HCT116 (cell line): ENCODE results near the gene TMEM94. TPM values are rescaled to one million over a fixed set of nuclear protein-coding genes. Genes with fewer than 3 reads are reported as not detected.

Experiments used
- ATAC-seq: fragments of 200-7000 bp; cut with Tn5 transposase; 2 replicates; pipeline ENCODE4 v1.9.1; 2020; ENCODE audit warnings: mild to moderate bottlenecking, moderate library complexity
- BruUV-seq: library from RNA; stranded (reverse); fragments of 400-500 nt; replicated peaks from 2 replicates; lab custom pipeline; 2021; lab: Mats Ljungman, UMichigan
- CTCF ChIA-PET: fragments of 300-600 bp; sonication (Branson Sonifier 250); formaldehyde crosslinking; loops from one replicate; lab custom pipeline; 2021; ENCODE audit warnings: antibody characterized with exemption; lab: Charles Lee
- POLR2A ChIA-PET: fragments of 300-600, 350-600 bp; sonication (Branson Sonifier 250); formaldehyde crosslinking; loops from one replicate; lab custom pipeline; 2021; ENCODE audit warnings: antibody characterized with exemption; lab: Charles Lee
- RAD21 ChIA-PET, 2 experiments: fragments of 300-600 bp; sonication (Branson Sonifier 250); formaldehyde crosslinking; loops; one replicate each; lab custom pipeline; 2023; ENCODE audit warnings: low total read pairs in 2 of 2; ENCODE audit not compliant: uncharacterized antibody in 2 of 2, unreplicated experiment in 2 of 2, low non-redundant PET in 1 of 2; lab: Charles Lee
- DNase-seq: peaks from one replicate; pipeline ENCODE4 v3.0.0-alpha.2; 2010; ENCODE audit warnings: low read depth, low spot score
- H2AFZ ChIP-seq: fragments of 200-600 bp; shearing (Covaris generic), sonication (generic); 2 replicates; pipeline ENCODE4 v1.6.1; 2017; ENCODE audit warnings: low read depth, mixed run types, mixed read lengths, antibody characterized with exemption, low read length; ENCODE audit not compliant: poor library complexity, severe bottlenecking
- H3K27ac ChIP-seq: 2 replicates; pipeline ENCODE4 v1.5.1; 2012; ENCODE audit warnings: low read depth, low read length
- H3K27me3 ChIP-seq: fragments of 200-600 bp; sonication (generic); 2 replicates; pipeline ENCODE4 v1.6.1; 2016; ENCODE audit warnings: mixed run types, low read length, mixed read lengths; ENCODE audit not compliant: insufficient read depth
- H3K36me3 ChIP-seq, 2 experiments: fragments of 200-500 bp in 1 of 2; fragments of 200-600 bp in 1 of 2; sonication (Bioruptor generic) in 1 of 2; sonication (generic) in 1 of 2; 2 replicates each; pipeline versions ENCODE4 v1.5.1 to v1.6.1; 2014 to 2016; ENCODE audit warnings: low read length in 2 of 2, inconsistent platforms in 1 of 2, mixed read lengths in 1 of 2, mixed run types in 1 of 2; ENCODE audit not compliant: insufficient read depth in 2 of 2, control insufficient read depth in 1 of 2
- H3K4me1 ChIP-seq, 2 experiments: fragments of 200-600 bp in 1 of 2; sonication (generic) in 1 of 2; 2 replicates each; pipeline versions ENCODE4 v1.5.1 to v1.6.1; 2012 to 2017; ENCODE audit warnings: low read length in 2 of 2, inconsistent platforms in 1 of 2, mild to moderate bottlenecking in 1 of 2, mixed read lengths in 1 of 2, mixed run types in 1 of 2, moderate library complexity in 1 of 2; ENCODE audit not compliant: insufficient read depth in 2 of 2, control insufficient read depth in 1 of 2
- H3K4me2 ChIP-seq: fragments of 200-600 bp; sonication (generic); 2 replicates; pipeline ENCODE4 v1.6.1; 2017; ENCODE audit warnings: mixed run types, low read length, mixed read lengths
- H3K4me3 ChIP-seq, 2 experiments: fragments of 200-600 bp in 1 of 2; sonication (generic) in 1 of 2; replicated peaks in 1 of 2; 2 replicates each; pipeline ENCODE4 v1.5.1; 2011 to 2016; ENCODE audit warnings: low read length in 2 of 2, control low read depth in 1 of 2, low read depth in 1 of 2, mild to moderate bottlenecking in 1 of 2, mixed read lengths in 1 of 2, mixed run types in 1 of 2
- H3K79me2 ChIP-seq: fragments of 200-600 bp; sonication (generic); 2 replicates; pipeline ENCODE4 v1.6.1; 2017; ENCODE audit warnings: mild to moderate bottlenecking, mixed run types, low read length, moderate library complexity, mixed read lengths; ENCODE audit not compliant: insufficient read depth
- H3K9ac ChIP-seq: fragments of 200-600 bp; sonication (generic); 2 replicates; pipeline ENCODE4 v1.6.1; 2016; ENCODE audit warnings: low read length, mixed read lengths
- H3K9me2 ChIP-seq: fragments of 200-600 bp; sonication (generic), shearing (Covaris generic); 2 replicates; pipeline ENCODE4 v1.6.1; 2017; ENCODE audit warnings: mixed run types, mild to moderate bottlenecking, moderate library complexity; ENCODE audit not compliant: insufficient read depth
- H3K9me3 ChIP-seq, 2 experiments: fragments of 200-500 bp in 1 of 2; fragments of 200-600 bp in 1 of 2; sonication (Bioruptor generic) in 1 of 2; sonication (generic) in 1 of 2; 2 replicates each; pipeline ENCODE4 v1.6.1; 2014 to 2017; ENCODE audit warnings: low read length in 2 of 2, mixed read lengths in 2 of 2, inconsistent platforms in 1 of 2, low read depth in 1 of 2, mild to moderate bottlenecking in 1 of 2, mixed run types in 1 of 2, moderate library complexity in 1 of 2; ENCODE audit not compliant: control insufficient read depth in 1 of 2, insufficient read depth in 1 of 2
- H4K20me1 ChIP-seq: fragments of 200-600 bp; sonication (generic), shearing (Covaris generic); 2 replicates; pipeline ENCODE4 v1.6.1; 2017; ENCODE audit warnings: mixed run types, mild to moderate bottlenecking, moderate library complexity; ENCODE audit not compliant: insufficient read depth
- EZH2phosphoT487 ChIP-seq: fragments of 200-600 bp; IDR thresholded peaks from 2 replicates; pipeline ENCODE4 v1.6.1; 2018; ENCODE audit warnings: antibody characterized with exemption, borderline replicate concordance
- FOSL1 ChIP-seq: IDR thresholded peaks from 2 replicates; pipeline ENCODE4 v1.6.1; 2012; ENCODE audit warnings: low read depth
- POLR2A ChIP-seq: IDR thresholded peaks from 2 replicates; pipeline ENCODE4 v1.7.0; 2011; ENCODE audit warnings: borderline replicate concordance; ENCODE audit not compliant: insufficient read depth, insufficient read length; ENCODE audit errors: extremely low read depth
- SIN3A ChIP-seq: IDR thresholded peaks from 2 replicates; pipeline ENCODE4 v1.6.1; 2012; ENCODE audit warnings: low read depth
- SP1 ChIP-seq: IDR thresholded peaks from 2 replicates; pipeline ENCODE4 v1.6.1; 2012; ENCODE audit warnings: low read depth
- TCF7L2 ChIP-seq: IDR thresholded peaks from 2 replicates; pipeline ENCODE4 v1.7.0; 2011; ENCODE audit warnings: borderline replicate concordance, inconsistent platforms; ENCODE audit not compliant: insufficient read depth, insufficient read length; ENCODE audit errors: extremely low read depth
- ZNF274 ChIP-seq: fragments of 200-500 bp; sonication (Bioruptor generic); IDR thresholded peaks from 2 replicates; pipeline ENCODE4 v1.6.1; 2014; ENCODE audit warnings: mild to moderate bottlenecking, low read depth, low read length, inconsistent platforms
- intact Hi-C: fragments of 100-400 bp; cut with micrococcal nuclease; formaldehyde crosslinking; loops from 2 replicates; pipeline ENCODE4 v1.10.0; 2022
- total RNA-seq: library from RNA; stranded (reverse); gene quantifications from one replicate; pipeline ENCODE4 v1.2.1, GENCODE V29; 2021; ENCODE audit not compliant: unreplicated experiment
- TF ChIP-seq, protein P1 (sequence below), 3 experiments: fragments of 200-600 bp in 1 of 3; sonication (generic) in 1 of 3; IDR thresholded peaks in 2 of 3; conservative IDR thresholded peaks in 1 of 3; 2 replicates each; pipeline ENCODE4 v1.5.1; 2012 to 2017; ENCODE audit warnings: low read depth in 2 of 3, low read length in 2 of 3, antibody characterized with exemption in 1 of 3, borderline replicate concordance in 1 of 3, control low read depth in 1 of 3, mild to moderate bottlenecking in 1 of 3, mixed read lengths in 1 of 3, mixed run types in 1 of 3, moderate library complexity in 1 of 3; ENCODE audit not compliant: insufficient read depth in 1 of 3
- TF ChIP-seq, protein P2 (sequence below): IDR thresholded peaks from 2 replicates; pipeline ENCODE4 v1.6.1; 2012
- TF ChIP-seq, protein P3 (sequence below): IDR thresholded peaks from 2 replicates; pipeline ENCODE4 v1.6.1; 2011; ENCODE audit warnings: mild to moderate bottlenecking, low read length, moderate library complexity; ENCODE audit not compliant: insufficient replicate concordance; ENCODE audit errors: extremely low read depth

Gene TMEM94
- total RNA-seq, 1 experiment from 2014 or later: 75.4 TPM

DNA sequence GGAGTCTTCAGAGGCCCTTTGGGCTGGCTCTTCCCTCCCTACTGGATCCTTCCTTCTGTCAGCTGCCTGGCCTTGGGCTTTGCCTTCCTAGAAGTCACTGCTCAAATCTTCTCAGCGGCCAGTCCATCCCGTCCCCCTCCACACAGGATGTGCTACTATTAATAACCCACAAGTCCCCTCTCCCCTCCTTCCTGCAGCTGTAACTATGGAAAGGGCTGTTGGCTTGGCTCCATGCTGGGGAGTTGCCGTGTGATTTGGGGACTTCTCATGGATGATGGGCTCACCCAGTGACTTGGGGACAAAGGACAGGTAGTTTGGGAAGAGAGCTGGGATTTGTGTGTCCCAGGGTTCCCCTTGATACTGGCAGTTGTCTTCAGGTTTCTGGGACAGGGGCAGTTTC is 19.4 kb downstream of the TMEM94 start:
- Histone ChIP-seq H3K4me3 (no peak overlapping the region), H3K27me3 (no peaks in the 10 kb centered on the region), H2AFZ (no peak overlapping the region), H3K36me3 (no peaks in the 10 kb centered on the region), H3K9me3 (no peaks in the 10 kb centered on the region), H3K79me2 (no peaks in the 10 kb centered on the region), H3K9me2 (no peaks in the 10 kb centered on the region), H4K20me1 (no peaks in the 10 kb centered on the region), H3K9ac (no peak overlapping the region), H3K4me1 (no peaks in the 10 kb centered on the region), H3K27ac (no peak overlapping the region), H3K4me2 (no peak overlapping the region)
- intact Hi-C loops: no loop called here
- CTCF ChIA-PET: interaction anchor here (0.6 to 1.4 kb wide), 2 partner anchors 27 to 49 kb away, joined by 3 to 4 read pairs; no protein-coding TSS in a partner anchor
- no TSS peak for BruUV-seq
- POLR2A ChIA-PET: no interaction called here
- no peak for TF ChIP-seq ZNF274
- no peak for TF ChIP-seq POLR2A
- no peak for TF ChIP-seq SIN3A
- TF ChIP-seq EZH2phosphoT487: no peak
- TF ChIP-seq, protein P1, sequence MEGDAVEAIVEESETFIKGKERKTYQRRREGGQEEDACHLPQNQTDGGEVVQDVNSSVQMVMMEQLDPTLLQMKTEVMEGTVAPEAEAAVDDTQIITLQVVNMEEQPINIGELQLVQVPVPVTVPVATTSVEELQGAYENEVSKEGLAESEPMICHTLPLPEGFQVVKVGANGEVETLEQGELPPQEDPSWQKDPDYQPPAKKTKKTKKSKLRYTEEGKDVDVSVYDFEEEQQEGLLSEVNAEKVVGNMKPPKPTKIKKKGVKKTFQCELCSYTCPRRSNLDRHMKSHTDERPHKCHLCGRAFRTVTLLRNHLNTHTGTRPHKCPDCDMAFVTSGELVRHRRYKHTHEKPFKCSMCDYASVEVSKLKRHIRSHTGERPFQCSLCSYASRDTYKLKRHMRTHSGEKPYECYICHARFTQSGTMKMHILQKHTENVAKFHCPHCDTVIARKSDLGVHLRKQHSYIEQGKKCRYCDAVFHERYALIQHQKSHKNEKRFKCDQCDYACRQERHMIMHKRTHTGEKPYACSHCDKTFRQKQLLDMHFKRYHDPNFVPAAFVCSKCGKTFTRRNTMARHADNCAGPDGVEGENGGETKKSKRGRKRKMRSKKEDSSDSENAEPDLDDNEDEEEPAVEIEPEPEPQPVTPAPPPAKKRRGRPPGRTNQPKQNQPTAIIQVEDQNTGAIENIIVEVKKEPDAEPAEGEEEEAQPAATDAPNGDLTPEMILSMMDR (IDR thresholded peaks at IDR 0.05 in 2 of 3, conservative IDR thresholded peaks at IDR 0.05 in 1 of 3; ENCODE audit: borderline replicate concordance in 1 of 3, insufficient read depth in 1 of 3, low read depth in 2 of 3, low read length in 2 of 3): no peak
- no peak for TF ChIP-seq TCF7L2
- TF ChIP-seq, protein P2, sequence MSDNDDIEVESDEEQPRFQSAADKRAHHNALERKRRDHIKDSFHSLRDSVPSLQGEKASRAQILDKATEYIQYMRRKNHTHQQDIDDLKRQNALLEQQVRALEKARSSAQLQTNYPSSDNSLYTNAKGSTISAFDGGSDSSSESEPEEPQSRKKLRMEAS: no peak
- TF ChIP-seq, protein P3, sequence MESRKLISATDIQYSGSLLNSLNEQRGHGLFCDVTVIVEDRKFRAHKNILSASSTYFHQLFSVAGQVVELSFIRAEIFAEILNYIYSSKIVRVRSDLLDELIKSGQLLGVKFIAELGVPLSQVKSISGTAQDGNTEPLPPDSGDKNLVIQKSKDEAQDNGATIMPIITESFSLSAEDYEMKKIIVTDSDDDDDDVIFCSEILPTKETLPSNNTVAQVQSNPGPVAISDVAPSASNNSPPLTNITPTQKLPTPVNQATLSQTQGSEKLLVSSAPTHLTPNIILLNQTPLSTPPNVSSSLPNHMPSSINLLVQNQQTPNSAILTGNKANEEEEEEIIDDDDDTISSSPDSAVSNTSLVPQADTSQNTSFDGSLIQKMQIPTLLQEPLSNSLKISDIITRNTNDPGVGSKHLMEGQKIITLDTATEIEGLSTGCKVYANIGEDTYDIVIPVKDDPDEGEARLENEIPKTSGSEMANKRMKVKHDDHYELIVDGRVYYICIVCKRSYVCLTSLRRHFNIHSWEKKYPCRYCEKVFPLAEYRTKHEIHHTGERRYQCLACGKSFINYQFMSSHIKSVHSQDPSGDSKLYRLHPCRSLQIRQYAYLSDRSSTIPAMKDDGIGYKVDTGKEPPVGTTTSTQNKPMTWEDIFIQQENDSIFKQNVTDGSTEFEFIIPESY: no peak
- no peak for TF ChIP-seq SP1
- no peak for TF ChIP-seq FOSL1
- ATAC-seq: no peak
- DNase-seq: no peak
- RAD21 ChIA-PET: no interaction called here
